Amniotic epithelial cell (primary cell): Measurements from ENCODE around the gene PF4V1.
A peak's percentile ranks its signal among the peaks of the same experiment; 100 is the strongest.
"Not testable (repeated sequence)": the region's sequence is repeated elsewhere in the genome, so short reads cannot be mapped to it uniquely, and the experiment has no call there.

Experiments used
- DNase-seq: peaks from one replicate; pipeline ENCODE4 v3.0.0-alpha.2; 2010; ENCODE audit warnings: low read depth

The PF4V1 gene

DNA sequence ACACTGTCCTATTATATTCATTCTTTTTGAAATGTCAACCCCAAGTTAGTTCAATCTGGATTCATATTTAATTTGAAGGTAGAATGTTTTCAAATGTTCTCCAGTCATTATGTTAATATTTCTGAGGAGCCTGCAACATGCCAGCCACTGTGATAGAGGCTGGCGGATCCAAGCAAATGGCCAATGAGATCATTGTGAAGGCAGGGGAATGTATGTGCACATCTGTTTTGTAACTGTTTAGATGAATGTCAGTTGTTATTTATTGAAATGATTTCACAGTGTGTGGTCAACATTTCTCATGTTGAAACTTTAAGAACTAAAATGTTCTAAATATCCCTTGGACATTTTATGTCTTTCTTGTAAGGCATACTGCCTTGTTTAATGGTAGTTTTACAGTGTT lies 17.7 kb downstream of the PF4V1 start:
- peak; percentile 89 for DNase-seq

DNA sequence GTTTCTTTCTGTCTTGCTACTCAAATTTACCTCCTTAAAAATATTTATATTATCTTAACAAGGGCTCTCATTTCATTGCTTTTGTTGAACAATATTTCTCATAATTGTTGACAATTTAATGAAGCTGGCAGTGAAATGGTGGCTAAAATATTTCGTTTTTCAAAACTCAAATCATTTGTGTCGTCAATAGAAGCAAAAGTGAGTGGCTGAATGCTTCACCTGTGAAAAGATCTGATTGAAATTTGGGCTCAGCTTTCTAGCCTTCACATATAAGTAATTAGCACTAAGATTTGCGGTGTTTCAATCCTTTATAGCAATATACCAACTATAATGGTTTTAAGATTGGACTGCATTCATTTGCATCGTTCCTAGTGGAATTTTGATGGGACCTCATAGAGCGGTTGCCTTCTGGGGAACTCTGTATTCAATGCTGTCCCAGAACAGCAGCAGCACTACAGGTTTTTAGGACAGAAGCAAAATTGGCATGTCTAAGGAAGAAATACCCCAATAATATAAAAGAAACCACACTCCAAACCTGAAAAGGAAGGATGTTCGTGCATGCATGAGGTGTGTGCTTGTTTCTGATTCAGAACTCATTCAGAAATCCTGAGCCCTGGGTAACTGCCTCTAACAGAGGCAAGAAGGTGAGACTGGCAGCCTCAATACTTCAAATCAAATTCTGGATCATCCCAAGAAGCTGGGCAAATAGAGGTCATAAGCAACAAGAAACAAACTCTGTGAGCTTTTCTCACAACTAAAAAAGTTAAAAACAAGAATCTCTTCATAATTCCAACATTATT lies 18.6 kb downstream of the PF4V1 start:
- DNase-seq, result peak; percentile 61

DNA sequence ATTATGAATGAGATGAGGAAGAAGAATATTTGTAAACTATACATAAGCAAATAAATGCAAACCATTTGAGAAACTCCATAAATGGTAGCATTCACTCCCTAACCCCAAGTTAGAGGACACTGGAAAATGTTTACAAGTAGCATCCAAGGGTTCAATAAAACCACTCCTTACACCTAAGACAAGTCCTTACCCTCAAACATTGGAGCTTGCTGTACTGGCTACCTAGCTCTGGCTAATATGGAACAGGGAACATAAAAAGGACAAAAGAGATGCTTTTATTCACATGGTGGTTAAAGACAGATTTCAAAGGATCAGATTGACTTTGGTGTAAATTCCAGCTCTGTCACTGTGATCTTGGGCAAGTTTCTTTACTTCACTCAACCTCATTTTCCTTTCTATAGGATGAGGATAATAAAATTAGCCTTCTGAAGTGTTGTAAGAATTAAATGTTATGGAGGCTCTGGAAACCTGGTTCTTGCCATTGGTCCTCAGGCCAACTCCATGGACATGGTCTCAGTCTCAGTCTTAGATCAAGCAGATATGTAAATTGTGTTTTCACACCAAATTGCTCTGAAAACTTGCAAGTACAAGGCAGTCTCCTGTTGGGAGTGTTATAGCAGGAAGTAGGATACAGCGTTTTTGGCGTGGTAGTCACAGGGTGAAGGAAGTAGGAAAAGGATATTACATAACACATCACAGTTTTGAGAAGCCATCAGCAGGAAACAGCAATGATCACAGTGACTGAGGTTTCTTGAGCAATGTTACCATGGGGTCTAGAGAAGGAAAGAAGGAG lies 19.4 kb downstream of the PF4V1 start:
- DNase-seq, result peak; percentile 79

DNA sequence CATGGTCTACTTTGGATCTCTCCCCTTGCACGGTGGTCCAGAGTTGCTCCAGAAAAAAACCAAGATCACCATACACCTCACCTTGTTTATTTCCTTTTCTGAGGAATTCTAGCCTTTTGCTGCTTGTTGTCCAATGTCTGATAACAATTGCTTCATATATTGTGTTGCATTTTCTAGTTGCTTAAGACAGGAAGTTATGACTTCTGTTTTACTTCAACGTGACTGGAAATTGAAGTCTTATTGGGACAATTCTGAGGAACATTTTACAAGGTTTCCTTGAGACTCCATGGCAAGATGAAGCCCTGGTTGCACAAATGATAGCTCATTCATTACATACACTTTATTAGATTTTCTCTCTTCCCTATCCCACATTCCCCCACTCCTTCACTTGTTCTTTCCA lies 21.3 kb downstream of the PF4V1 start:
- DNase-seq, result peak; percentile 72

DNA sequence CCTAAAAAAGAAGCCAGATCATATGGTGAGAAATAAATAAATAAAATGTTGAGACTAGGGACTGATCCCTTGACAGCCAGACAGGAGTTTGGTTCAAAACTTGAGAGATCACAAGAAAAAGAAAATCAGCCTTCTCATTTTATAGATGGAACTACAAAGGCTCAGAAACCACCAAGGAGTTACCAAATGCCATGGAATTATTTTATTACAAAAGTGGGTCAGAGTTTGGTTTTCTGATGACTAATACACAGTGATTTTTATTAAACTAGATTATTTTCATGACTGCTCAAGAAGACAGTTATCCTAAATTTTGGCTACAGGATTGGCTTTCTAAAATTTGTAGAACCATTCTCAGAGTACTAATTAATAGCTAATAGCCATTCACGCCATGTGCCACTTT lies 22.3 kb downstream of the PF4V1 start:
- no peak for DNase-seq

DNA sequence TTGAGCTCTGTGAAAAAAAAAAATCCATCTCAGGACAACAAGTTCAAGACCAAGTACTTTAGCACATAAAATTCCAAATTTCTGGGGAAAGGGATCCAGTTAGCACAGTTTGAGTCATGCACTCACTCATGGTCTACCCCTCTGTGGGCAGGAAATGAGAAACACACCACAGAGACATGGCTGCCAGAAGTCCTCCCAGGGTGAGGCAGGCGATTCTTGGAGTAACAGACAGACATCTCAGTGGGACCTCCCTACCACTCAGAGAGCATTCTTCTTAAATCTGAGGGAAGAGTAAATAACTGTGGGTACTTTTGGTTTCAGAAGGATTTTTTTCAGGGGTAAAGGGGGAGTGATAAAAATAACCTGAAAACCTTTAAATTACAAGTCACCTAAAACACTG lies 30.2 kb downstream of the PF4V1 start:
- peak; percentile 57 for DNase-seq

DNA sequence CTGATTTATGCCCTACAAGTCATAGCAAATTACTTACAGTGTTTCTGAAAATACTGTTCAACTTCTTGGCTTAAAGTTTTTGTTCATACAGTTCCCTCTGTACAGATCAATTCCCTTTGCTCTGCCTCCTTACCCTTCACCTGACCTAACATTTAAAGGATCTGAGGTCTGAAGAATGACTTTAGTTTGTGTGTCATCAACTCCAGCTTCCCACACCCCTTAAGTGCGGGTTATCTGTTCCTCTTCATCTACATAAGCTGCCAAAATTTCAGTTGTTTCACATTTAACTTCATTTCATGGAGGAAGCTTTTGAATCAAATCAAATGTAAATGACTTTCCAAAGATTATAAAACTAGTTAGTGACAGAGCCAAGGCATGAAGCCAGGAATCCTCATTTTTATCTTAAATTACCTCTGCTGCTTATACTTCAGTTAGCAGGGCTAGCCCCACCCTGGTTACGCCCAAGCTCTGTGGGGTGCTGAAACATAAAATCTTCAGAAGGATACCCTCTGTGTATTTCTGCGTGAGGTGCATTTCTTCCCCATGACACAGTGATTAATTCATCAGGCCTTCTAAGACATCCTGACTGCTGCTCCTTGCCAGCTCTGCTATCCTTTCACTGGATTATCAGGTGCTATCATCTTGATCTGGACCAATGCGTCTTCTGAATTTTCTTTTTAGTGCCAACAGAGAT lies 32.6 kb downstream of the PF4V1 start:
- DNase-seq, result no peak

DNA sequence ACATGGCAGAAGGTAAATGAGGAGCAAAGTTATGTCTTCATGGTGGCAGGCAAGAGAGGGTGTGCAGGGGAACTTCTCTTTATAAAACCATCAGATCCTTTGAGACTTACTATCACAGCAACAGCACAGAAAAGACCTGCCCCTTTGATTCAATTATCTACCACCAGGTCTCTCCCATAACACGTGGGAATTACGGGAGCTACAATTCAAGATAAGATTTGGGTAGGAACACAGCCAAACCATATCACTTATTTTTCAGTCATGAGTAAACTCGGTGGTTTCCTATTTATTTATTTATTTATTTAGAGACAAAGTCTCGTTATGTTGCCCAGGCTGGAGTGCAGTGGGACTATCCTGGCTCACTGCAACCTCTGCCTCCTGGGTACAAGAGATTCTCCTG lies 38.2 kb downstream of the PF4V1 start:
- DNase-seq, result peak; percentile 85

DNA sequence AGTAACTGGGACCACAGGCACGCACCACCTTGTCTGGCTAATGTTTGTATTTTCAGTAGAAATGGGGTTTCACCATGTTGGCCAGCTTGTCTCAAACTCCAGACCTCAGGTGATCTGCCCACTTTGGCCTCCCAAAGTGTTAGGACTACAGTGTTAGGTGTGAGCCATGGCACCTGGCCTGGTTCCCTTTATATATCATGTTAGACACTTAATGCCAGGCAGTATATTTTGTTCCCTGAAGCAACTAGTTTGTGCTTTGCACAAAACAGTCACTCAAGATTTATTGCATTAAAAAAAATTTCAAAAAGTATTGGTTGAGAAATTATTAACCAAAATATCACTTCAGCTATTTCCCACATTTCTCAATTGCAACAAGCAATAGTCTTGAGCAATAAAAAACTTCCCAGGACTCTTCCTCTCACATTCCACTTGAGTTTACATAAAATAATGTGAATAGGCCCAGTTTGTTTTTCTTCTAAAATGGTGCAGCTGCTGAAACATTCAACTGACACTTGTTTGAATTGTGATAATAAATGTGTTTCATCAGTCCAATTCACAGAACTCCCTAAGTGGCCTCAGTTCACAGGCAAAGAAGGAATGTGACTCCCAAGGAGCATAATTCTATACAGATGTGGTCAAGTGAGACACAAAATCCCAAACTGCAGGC lies 38.8 kb downstream of the PF4V1 start:
- DNase-seq, result peak; percentile 94

DNA sequence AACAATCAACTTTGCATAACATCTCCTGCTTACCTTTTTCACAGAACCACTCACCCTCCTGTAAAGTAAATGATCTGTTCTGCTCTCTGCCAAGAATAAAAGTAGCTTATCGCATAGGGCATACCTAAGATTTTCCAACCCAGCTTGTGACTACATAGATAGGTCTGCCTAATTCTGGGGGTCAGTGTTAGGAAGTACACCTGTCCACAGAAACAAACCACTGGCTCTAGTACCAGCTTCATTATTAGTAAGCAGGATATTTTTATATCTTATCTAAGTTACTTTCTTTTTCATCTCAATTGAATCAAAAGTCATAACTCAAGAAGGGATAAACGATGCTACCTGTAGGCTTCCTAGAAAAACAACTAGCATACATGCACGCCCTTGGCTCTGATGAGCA lies 39.9 kb downstream of the PF4V1 start:
- DNase-seq, result no peak

DNA sequence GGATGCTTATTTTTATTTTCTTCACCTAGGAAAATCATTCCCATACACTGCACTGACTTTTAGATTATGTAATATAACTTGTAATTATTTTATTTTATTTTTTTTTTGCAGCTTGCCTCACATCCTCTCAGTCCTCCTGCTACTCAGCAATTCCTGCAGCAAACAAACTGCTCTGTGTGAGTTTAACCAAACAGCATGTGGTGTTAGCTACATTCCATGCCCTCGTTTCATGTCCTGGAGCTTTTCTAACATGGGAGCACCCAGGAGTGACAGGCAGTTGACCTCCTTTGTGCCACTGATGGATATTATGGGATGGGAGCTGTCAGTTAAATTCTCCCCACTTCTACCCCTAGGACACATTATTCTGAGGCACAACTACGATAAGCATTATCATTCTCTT lies 40.9 kb downstream of the PF4V1 start:
- no peak for DNase-seq

DNA sequence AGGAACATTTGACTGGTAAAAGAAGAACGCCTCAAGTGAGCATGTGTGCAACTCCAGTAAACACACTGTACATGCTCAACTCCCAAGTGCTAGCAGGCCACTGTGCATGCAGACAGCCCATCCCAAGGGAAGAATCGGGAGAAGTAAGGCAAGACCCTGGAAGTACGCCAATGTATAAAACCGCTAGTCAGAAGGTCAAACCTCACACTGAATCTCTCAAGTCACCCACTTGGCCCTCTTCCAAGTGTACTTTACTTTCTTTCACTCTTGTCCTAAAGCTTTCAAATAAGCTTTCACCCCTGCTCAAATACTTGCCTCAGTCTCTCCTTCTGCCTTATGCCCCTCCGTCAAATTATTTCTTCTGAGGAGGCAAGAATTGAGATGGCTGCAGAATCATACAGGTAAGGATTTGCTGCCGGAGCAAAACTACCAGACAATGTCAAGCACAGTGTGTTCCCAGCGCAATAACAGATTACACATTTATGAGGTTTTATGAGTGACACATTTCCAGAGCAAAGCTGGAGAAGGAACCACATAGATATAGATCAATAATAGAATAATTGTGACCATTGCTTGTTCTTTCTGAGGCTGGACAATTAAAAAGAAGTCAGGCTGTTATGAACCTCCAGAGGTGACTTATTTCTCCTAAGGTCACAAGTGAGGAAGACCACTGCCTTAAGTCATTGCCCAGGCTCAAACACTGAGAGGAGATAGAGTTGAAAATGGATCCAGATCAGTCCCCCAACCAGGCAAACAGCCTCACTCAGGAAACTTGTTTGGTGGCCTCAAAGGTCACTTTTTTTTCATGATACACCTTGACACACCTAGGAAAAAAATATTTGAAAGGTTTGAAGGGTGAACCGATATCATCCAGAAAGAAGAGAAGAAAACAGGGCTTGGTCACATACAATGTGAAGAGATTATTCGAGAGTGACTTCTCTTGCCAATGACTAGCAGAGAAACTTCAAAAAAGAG lies 42.4 kb downstream of the PF4V1 start:
- peak; percentile 68 for DNase-seq

DNA sequence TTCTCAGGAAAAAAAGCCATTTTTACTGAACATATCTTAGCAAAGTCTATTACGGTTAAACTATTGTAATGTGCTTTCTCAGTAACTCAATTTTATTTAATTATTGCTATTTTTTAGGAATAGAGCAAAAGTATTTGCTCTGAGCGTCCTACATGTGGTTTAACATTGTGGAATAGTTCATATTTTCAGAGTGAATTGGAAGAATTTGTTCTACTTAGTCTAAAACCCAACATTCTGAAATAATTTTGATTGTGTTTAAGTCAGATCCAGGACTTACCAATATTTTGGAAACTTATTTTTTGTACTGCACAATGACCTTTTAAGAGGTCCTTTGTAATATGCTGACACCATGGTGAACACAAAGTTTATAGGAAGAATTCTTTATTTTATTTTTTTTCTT lies 43.3 kb downstream of the PF4V1 start:
- no peak for DNase-seq

DNA sequence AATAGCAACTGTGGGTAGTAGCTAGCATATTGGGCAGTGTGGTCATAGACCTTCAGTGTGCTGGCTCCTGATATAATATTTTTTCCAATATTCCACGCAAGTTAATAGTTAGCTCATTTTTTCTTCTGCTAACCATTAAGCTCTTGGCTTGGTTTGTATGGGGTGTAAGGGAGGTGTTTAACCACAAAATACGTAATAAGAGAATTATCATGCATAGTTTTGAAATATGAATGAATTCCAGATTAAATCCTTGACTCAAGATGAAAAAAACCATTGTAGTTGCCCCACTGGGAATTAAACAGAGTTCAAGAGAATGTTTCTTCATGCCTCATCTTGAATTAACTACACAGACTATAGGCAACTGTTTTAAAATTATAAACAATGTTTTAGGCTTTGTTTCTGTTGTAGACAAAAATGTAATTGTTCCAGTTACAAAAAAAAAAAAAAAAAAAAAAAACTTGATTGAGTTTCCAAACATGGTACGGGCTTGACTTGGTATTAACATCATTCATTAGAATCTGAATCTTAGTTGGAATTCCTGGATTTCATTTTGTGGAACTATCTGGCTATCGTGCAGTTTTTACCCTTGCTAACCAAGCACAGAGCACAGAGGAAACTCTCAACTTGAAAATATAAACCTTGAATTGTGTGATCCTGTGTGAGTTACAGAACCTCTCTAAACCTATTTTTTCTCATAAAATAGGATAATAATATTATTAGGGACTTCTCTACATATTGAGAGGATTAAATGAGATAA lies 44.5 kb downstream of the PF4V1 start:
- peak; percentile 94 for DNase-seq

DNA sequence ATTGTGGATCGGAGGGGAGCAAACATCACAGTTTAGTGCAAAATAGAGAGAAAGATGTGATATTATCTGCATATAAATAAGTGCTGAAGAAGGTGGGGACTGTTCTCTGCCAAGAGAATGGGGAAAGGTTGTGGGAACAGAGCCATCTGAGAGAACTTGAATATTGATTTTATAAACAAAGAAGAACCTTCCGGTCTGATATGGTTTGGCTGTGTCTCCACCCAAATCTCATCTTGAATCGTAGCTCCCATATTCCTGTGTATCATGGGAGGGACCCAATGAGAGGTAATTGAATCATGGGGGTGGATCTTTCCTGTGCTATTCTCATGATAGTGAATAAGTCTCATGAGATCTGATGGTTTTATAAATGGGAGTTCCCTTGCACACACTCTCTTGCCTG lies 46.2 kb downstream of the PF4V1 start:
- not testable (repeated sequence) for DNase-seq

DNA sequence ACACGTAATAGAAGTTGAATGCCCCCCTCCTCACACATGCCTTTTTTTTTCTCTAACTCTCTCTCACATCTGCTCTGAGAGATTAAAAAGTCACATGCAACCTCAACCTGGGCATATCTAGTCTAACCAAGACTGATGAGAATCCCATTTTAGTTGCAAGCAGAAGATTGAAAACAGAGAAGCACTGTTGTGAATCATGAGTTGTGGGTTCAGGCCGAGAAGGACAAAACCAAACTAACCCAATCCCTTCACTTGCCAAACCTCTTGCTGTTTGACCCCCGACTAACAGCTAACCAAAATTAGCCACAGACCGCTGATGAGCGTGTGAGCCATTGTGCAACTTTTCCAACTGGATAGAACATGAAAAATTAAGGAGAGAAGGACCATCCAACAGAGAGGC lies 47.9 kb downstream of the PF4V1 start:
- peak; percentile 83 for DNase-seq

DNA sequence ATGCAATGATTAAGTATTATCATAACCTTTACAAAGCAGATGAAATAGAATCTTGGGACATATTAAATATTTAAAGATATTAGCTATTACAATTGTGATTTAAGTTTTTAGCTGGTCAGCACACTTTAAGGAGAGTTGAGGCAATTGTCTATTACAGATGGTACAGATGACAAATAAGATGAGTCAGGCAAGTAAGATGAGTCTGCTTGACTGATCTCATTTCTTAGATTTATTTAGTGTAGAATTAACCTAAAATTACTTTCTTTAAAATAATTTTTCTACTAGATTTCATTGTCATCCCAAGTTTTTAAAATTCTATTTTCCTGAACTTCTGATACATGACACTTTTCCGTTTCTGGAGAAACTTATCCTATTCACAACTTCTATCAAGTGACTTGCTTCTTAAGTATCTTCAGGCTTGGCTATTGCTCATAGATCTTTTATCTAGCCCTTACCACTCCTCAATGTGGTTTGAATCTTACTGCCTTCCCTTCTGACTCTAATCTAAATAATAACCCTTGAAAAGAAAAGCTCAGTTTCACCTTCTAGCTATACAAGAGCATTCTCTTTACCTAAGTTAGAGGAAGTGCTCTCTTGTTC lies 49.0 kb downstream of the PF4V1 start:
- DNase-seq, result peak; percentile 78

DNA sequence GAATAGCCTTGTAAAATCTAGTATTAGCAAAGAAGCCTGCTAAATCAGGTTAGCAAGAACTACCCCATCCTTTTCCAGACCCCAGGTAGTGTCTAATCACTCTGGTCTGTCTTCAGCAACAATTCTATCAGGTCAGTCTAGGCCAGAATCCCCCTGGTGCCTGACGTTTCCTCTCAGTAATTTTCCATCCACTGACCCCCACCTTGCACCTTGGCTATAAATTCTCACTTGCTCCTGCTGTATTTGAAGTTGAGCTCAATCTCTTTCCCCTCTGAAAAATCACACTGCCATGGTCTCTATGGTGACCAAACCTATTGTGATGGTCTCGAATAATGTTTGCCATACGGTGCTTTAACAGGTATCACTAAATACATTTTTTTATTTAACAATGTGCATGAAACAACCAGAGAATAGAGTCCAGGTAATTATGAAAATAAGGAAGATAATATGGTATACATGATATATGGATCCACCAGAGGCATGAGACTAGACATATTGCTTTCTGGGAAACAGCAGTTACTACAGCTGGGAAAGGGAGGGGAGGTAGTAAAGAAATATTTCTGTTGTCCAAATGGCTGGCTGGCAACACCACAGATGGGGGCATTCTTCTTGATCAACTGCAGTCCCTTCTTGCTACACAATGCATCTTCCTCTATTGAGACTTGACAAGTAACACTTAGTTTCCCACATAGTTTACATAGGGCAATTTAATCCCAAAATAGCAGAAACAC lies 49.9 kb downstream of the PF4V1 start:
- DNase-seq, result no peak
